Measurements from ENCODE around the gene ABCA5.

The ABCA5 gene

DNA sequence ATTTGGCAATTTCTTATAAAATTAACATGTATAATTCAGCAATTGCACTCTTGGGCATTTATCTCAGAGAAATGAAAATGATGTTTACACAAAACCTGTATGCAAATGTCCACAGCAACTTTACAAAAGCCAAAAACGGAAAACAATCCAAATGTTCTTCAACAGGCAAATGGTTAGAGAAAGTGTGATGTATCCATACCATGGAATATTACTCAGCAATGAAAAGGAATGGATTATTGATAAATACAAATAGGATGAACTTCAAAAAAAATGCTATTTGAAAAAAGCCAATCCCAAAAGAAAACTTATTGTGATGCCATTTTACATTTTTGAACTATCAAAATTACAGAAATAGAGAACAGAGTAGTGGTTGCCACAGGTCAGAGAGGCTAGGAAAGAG lies 61.1 kb downstream of the ABCA5 start:
- no peak for DNase-seq

DNA sequence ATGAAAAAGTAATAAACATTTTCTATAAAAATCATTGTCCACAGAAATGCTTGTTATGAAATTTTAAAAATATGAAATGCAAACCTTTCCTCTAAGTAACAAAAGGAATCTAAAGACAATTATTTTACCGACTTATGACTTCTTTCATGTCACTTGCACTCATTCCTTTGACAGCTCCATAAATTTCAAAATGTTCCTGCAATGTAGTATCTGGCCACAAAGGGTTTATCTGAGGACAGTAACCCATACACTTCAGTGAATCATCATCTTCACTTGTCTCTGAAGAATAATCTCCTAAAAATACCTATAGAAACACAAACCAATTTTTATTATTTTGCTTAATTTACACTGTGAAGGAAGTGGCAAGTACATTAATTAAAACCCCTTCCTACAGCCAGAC lies 72.7 kb downstream of the ABCA5 start:
- no peak for DNase-seq

DNA sequence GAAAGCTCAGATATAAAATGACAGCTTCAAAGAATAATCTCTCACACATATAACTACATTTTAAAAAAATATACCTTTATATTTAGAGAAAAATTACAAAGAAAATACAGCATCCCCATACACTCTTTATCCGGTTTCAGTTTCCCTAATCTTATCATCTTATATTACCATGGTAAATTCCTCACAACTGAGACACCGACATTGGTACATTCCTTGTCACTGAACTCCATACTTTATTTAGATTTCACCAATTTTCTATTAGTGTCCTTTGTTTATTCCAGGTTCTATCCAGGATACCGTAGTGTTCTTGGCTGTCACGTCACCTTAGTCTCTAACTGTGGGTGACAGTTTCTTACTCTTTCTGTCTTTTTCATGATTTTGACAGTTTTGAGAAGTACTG lies 76.3 kb downstream of the ABCA5 start:
- no peak for DNase-seq

DNA sequence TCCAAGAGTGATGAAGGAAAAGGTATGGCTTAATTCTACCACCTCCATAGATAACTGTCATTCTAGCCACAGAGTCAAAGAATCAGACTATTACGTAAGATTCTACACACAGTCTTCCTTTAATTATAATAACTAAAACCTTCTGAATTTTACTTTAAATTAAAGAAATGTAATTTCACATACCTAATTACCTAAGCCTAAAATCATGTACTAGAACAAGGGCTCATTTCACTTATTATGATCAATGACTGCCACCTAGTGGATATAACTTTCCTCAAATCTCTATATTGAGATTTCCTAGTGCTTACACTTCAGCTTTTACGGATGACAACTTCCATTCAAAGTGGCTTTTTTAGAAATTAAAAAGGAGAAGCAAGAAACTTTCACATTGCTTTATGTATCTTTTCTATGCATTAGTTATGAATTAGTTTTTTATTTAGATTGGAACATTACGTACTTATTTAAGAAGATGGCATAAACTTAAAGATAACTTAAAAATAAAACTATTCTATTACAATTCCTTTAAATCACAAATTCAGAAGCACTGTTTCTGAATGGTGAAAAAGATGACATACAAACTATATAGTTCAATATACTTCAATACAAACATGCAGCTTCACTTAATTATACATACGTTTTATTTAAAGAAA lies 80.1 kb downstream of the ABCA5 start:
- peak; percentile 5 for DNase-seq

DNA sequence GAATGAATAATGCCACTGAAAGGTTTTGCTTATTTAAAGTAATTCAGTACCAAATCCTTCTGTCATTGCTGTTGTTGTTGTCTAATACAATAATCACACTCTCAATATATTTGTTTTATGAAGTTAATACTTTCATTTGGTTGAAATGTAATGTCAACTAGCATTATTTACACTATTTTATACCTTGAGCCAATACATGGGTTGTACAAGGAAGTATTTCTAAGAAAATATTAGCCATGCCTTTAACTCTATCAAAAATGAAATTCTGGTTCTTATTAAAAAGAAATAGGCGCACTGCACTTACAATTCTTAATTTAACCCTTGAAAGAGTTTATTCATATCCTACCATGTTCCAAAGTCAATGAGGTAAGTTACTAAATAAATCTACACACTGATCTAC lies 80.7 kb downstream of the ABCA5 start:
- DNase-seq, result no peak

DNA sequence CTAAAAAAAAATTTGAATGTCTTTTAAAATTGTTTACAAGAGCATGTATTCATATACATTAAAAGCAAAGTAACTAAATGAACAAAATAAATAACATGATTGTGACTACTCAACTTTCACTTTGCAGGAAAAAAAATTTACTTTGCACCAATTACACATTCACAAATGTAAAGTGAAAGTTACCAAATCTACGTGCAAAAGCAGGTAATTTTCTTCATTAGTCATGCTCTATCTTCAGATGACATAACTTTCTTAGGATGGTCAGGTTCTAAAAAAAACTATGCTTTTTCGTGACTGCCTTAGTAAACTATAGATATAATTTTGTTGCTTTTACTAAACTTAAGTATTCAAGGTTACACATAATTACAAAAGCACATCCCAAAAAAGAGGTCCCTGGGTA lies 81.3 kb downstream of the ABCA5 start:
- DNase-seq, result no peak

DNA sequence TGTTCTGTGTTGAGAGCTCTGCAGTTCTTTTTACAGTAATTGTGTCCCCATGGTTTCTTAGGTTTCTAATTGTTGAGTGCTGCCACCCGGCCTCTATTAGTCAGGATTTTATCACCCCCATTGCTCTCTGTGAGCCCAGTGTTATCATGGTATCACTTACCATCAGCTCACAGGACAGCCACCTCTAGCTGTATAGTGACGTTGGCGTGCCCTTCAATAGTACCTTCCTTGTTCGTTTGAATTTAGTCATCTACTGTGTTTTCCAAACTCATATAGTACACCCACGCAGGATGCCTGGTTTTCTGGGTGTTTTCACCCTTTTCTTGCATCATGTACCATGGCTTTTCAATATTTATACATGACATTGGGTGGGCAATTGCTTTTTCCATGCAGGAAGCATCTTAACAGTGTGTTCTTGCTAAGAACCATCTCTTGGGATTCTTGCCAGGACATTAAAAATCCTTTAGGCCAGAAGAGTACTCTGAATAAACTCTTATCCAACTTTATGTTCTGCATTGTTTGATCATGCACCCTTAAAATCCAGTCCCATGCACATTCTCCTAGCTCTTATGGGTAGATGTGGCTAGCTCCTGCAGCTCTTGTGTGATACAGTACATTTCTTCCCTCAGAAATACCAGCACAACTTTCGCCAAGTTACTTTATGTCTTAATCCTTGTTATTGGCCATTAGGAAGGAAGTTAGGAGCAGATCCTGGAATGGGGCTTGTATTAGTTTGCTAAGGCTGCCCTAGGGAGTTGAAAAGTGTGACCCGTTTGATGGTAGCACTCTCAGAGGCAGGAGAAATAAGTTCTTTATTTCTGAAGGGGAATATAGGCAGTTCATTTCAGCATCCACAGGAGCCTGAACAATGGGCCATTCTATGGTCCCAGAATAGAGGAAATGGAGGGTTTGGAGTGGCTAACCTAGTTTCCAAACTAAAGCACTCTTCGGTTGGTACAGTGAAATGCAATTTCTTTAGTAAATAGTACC lies 87.0 kb downstream of the ABCA5 start:
- DNase-seq, result no peak

DNA sequence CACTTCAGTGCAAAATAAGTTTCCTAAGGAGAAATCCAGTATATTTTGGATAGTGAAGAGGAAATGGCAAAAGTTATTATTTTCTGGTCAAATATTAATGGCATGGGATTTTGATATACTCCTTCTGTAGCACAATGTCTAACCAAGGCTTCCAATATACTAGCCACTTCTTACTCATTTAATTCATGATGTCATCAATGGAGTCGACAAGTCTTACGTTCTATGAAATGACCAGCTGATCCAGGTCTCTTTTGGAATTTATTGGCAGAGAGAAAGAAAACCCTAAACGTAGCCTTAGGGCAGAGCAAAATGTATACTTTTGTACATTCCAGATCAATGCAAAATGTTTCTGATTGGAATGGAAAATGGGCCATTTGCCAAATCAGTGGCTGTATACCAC lies 90.0 kb downstream of the ABCA5 start:
- DNase-seq, result no peak

DNA sequence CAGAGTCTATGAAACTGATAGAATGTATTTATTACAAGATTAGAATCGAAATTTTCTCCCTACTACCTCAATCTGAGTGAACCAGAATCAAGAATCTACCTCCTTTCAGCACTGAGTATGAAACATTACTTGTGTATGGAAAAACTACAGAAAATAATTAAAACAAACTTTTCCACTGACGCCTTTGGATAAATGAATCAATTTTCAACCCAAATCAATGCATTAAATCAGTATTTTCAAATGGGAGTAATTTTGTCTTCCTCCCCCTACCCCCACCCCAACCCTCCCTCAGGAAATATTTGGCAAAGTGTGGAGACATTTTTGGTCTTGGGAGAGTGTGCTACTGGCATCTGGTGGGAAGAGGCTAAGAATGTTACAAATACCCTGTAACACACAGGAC lies 90.5 kb downstream of the ABCA5 start:
- no peak for DNase-seq

DNA sequence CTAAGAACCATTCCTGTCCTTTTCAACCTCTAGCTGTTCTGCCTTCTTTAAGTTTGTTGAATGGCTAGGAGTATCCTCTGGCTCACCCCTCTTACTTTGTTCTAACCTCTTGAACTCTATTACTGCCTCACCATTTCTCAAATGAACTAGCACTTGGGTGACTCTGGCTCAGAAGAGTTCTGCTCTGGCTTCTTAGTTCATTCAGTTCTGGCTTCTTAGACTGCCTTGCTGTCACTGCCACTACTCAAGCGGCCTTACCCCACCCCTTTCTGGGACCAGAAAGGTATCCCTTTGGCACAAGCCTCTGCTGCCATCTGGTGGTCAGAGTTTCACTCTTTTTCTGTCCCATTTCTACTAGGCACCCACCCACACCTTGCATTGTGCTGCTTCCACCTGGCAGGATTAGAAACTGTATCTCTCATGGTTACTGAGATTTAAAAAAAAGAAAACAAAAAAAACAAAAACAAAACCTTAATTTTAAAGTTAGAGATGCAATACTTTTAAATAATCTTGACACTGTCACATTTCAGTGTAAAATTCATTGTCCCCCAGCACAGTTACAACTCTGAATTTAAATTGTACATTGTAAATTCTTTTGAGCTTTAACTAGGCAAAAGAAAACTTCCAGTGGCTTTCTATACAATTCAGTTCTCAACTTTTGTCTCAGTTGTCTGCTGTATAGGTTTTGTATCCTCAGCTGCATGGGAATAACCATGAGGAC lies 91.4 kb downstream of the ABCA5 start:
- DNase-seq, result peak; percentile 41

DNA sequence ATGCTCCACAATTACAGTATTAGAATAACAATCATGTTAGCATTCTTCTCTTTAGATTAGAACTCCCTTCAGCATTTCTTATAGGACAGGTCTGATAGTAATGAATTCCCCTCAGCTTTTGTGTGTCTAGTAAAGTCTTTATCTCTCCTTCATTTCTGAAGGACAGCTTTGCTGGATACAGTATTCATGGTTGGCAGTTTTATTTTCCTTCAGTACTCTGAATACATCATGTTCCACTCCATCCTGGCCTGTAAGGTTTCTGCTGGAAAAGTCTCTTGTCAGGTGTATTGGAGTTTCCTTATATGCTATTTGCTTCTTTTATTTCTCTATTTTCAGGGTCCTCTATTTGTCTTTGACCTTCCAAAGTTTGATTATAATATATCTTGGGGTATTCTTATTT lies 94.3 kb downstream of the ABCA5 start:
- DNase-seq, result no peak

DNA sequence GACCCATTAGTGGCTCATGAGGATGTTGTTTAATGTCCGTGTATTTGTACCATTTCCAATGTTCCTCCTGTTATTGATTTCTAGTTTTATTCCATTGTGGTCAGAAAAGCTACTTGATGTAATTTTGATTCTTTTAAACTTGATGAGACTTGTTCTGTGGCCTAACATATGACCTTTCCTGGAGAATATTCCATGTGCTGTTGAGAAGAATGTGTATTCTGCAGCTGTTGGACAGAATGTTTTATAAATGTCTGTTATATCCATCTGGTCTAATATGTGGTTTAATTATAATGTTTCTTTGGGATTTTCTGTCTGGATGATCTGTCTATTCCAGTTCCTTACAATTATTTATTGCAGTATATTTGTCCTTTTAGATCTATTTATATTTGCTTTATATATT lies 95.4 kb downstream of the ABCA5 start:
- no peak for DNase-seq

DNA sequence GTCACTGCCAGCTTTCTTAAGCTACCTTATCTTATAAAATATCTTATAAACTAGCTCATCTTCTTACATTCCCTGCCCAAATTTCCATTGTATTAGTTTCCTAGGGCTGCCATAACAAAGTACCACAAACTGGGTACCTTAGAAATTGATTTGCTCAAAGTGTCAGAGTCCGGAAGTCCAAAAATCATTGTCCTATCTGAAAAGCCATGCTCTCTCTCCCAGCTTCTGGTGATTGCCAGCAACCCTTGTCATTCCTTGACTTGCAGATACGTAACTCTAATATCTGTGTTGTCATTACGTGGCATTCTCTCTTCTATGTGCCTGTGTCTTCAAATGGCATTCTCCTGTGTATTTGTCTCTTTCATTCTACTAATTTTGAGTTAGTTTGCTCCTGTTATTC lies 96.0 kb downstream of the ABCA5 start:
- DNase-seq, result no peak

DNA sequence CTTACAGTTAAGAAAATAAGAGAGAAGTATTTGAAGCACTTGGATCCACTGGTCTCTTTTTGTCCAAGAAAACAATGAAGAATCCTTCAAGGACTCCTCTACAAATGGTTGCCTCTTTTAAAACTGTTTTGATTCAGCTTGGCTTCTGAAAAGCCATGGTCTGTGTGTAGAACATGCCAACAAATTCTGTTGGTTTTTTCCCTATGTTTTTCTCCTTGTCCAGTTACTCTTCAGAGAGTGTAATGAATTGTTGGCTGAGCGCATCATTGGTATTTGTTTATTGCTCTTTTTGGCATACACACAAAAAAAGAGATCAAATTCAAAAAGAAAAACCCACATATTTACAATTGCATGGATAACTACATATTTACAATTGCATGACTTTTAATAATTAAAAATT lies 98.4 kb downstream of the ABCA5 start, which contains the start of gene ABCA10:
Gene ABCA10 (minus strand): TSS at position 249 of the 400 bp plus-strand sequence. CDS start 3,466 bp downstream, outside the sequence.
- DNase-seq, result no peak

DNA sequence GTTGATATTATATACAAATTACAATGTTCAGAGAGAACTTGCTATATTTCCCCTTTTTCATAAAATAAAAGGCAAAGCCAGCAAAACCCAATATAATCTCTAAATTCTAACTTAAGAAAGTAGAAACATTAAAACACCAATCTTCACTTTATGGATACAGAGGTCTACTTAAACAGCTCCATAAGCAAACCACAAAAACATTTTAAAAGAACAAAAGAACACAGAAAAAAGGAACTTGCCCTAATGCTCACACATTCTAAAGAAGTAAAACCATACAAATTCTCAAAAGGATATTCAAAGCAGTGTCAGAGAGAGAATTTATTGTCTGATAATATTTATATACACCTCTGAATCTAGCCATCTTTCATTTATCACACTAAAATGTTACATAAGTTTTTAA lies 98.9 kb downstream of the ABCA5 start:
- DNase-seq, result no peak

DNA sequence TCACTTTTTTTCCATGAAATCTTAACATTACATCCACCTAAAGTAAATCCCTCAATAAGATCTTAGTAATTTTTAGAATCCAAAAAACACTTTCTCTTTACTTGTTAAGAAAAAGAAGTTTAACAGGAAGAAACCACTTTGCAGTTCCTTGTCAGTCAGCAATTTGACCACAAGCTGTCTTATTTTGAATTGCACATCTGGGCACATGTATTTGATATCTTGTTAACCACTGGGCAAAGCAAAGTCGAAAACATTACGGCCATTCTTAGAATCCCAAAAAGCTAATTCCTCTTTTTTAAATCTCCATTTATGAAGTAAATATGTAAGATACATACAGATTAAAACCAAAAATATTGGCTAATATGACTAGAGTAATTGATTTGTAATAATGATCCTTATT lies 99.4 kb downstream of the ABCA5 start:
- no peak for DNase-seq

DNA sequence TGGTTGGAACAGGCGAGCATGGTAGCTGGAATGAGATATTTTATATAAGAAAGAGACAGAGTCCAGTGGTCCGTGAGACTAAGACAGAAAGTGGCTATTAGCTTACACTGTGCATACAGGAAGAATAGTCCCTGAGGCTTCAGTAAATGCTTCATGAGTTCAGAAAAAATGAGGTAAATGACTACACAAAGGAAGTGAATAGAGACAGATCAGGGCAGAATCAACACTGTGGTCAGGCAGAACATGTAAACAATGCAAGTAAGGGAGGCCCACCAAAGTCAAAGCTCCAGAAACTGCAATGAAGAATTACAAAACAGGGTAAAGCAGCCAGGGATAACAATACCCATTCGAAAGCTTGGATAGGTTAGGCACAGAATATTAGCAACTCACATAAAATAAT lies 103.1 kb downstream of the ABCA5 start:
- DNase-seq, result no peak

DNA sequence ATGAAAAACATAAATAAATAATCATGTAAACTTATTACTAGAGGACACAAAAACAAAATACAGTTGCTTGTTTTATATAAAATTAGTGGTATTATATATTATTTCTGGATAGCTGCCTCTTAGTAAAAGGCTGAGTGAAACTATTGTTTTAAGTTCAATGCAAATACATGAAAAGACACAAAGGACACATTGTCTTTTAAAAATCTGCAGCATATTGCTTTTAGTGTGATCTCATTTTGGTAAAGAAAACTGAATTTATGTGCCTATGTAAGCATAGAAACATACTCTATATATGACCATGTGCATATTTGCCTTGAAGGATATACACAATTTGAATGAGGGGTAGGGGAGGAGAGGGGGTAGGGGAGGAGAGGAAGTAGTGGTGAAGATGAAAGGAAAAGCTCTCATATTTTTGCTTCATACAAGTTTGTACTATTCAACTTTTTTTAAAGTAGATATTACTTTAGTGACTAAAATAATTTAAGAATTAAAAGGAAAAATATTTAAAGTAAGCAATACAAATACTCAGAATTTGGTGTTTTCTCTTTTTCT lies 104.2 kb downstream of the ABCA5 start:
- DNase-seq, result no peak

DNA sequence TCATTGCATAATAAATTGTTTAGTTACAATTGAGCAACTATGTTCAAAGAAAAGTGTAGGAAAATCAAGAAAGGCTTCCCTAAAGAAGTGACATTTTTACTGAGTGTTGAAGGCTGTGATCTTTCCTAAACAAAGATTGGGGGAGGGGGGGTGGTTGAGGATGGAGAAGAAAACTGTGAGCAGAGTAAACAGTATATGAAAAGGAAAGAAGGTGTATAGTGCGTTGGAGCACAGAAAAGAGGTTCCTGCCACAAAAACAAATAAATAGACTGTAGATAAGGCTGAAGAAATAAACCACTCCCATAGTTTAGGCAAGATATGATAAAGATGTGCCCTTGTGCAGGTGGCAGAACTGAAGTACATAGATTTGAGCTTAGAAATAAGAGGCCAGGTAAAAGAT lies 106.8 kb downstream of the ABCA5 start:
- no peak for DNase-seq

DNA sequence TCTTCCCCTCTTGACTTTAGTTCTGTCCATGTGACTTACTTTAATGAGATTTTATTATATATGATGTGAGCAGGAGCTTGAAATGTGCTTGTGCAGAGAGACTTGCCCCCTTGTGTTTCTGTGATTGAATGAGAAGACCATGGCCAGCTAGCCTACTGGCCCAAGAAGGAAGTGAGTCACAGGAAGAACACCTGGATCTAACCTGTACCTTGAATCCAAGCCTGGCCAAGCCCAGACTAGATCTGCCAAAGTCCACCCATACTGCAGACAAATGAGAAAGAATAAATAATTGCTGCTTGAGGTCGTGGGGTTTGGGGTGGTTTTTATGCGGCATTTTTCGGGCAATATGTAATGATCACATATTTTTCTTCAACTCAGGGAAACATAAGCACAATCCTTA lies 107.9 kb downstream of the ABCA5 start:
- no peak for DNase-seq

DNA sequence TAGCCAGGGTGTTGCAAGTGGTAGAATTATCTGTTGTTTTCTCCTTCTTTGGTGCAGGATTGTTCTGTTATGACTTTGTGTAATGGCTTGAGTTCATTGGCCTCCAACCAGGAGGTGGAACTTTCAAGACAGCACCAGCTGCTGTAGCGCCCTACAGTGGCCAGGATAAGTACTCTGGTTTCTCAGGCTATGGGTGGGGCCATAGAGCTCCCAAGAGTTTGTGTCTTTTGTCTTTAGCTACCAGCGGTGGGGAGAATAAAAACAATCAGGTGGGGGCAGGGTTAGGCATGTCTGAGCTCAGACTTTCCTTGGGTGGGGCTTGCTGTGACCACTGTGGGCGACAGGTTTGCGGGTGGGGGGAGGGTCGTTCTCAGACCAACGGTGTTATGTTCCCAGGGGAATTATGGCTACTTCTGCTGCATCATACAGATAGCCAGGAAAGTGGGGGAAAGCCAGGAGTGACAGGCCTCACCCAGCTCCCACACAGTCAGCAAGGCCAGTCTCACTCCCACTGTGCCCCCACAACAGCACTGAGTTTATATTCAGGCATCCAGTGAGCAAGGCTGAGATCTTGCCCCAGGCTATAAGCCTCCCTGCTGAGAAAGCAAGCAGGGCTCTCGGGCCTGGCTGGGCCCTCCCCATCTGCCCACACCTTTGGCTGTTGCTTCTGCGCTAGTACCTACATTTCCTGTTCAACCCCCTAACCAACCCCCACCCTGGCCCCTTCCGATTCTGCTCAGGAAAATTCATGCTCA lies 113.7 kb downstream of the ABCA5 start:
- no peak for DNase-seq

DNA sequence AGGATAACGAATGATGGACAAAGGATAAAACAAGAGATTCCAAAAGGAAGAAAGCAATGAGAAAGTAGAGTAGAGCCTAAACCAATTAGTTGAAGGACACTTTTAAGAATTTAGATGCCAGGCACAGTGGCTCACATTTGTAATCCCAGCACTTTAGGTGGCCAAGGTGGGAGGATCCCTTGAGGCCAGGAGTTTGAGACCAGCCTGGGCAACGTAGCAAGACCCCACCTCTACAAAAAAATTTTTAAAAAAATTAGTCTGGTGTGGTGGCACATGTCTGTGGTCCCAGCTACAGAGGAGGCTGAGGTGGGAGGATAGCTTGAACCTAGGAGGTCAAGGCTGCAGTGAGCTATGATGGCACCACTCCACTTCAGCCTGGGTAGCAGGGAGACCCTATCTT lies 118.3 kb downstream of the ABCA5 start:
- no peak for DNase-seq

DNA sequence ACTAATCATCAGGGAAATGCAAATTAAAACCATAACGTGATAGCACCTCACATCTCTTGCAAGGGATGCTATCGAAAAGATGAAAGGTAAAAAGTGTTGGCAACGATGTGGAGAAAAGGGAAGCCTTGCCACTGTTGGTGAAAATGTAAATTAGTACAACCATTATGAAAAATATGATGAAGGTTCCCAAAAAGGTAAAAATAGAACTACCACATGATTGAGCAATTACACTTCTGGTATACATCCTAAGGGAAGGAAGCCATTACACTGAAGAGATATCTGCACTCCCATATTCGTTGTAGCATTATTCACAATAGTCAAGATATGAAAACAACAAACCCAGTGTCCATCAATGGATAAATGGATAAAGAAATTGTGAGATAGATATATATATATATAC lies 119.8 kb downstream of the ABCA5 start:
- DNase-seq, result no peak

All from NCI-H526 treated with DMSO at 0.1 percent for 48 hours (cell line).